Neural cell (in vitro differentiated cells): ENCODE measurements around the gene GPATCH3. TPM values are rescaled to one million over a fixed set of nuclear protein-coding genes. Genes with fewer than 3 reads are reported as not detected.
"Not testable (repeated sequence)": the region's sequence is repeated elsewhere in the genome, so short reads cannot be mapped to it uniquely, and the experiment has no call there.

Experiments
- H2AFZ ChIP-seq: fragments of 200-600, 300-800 bp; sonication (generic), shearing (Covaris generic); 2 replicates; pipeline ENCODE4 v1.6.0; 2014; ENCODE audit warnings: low read depth, mild to moderate bottlenecking, antibody characterized with exemption, low read length, moderate library complexity
- H3F3A ChIP-seq: fragments of 200-600 bp; shearing (Covaris generic); 2 replicates; pipeline ENCODE4 v1.6.1; 2016; ENCODE audit warnings: mild to moderate bottlenecking, moderate library complexity, mixed read lengths, antibody characterized with exemption, low read length; ENCODE audit not compliant: insufficient read depth, poor library complexity, severe bottlenecking
- H3K27ac ChIP-seq: fragments of 200-600, 300-800 bp; sonication (generic), shearing (Covaris generic); 2 replicates; pipeline ENCODE4 v1.5.1; 2014; ENCODE audit warnings: mild to moderate bottlenecking, low read length, moderate library complexity
- H3K27me3 ChIP-seq: fragments of 300-800, 200-600 bp; sonication (generic), shearing (Covaris generic); 2 replicates; pipeline ENCODE4 v1.6.0; 2014; ENCODE audit warnings: mild to moderate bottlenecking, low read depth, low read length, moderate library complexity; ENCODE audit not compliant: insufficient read depth
- H3K36me3 ChIP-seq: fragments of 300-800, 200-600 bp; sonication (generic), shearing (Covaris generic); 2 replicates; pipeline ENCODE4 v1.5.1; 2014; ENCODE audit warnings: mild to moderate bottlenecking, antibody characterized with exemption, low read length, moderate library complexity; ENCODE audit not compliant: insufficient read depth
- H3K4me2 ChIP-seq: fragments of 300-800, 200-600 bp; sonication (generic), shearing (Covaris generic); 2 replicates; pipeline ENCODE4 v1.6.0; 2014; ENCODE audit warnings: mild to moderate bottlenecking, low read length
- H3K4me3 ChIP-seq: fragments of 300-800, 200-600 bp; sonication (generic), shearing (Covaris generic); 2 replicates; pipeline ENCODE4 v1.5.1; 2014; ENCODE audit warnings: mild to moderate bottlenecking, low read length, moderate library complexity
- H3K79me2 ChIP-seq: fragments of 200-600 bp; shearing (Covaris generic); replicated peaks from 2 replicates; pipeline ENCODE4 v1.6.0; 2014; ENCODE audit warnings: mild to moderate bottlenecking, low read length, moderate library complexity; ENCODE audit not compliant: insufficient read depth
- H3K9ac ChIP-seq: fragments of 300-800, 200-600 bp; sonication (generic), shearing (Covaris generic); 2 replicates; pipeline ENCODE4 v1.6.1; 2016; ENCODE audit warnings: mild to moderate bottlenecking, low read length, mixed read lengths
- H3K9me2 ChIP-seq: fragments of 200-600 bp; shearing (Covaris generic); 2 replicates; pipeline ENCODE4 v1.6.1; 2016; ENCODE audit warnings: mild to moderate bottlenecking, low read length, mixed read lengths; ENCODE audit not compliant: insufficient read depth
- H3K9me3 ChIP-seq: fragments of 200-600, 300-800 bp; sonication (generic), shearing (Covaris generic); 2 replicates; pipeline ENCODE4 v1.6.1; 2016; ENCODE audit warnings: mild to moderate bottlenecking, mixed run types, low read length, moderate library complexity, mixed read lengths
- H4K20me1 ChIP-seq: fragments of 200-600 bp; shearing (Covaris generic); 2 replicates; pipeline ENCODE4 v1.6.1; 2016; ENCODE audit warnings: mild to moderate bottlenecking, mixed run types; ENCODE audit not compliant: insufficient read depth
- EP300 ChIP-seq: fragments of 450-650 bp; conservative IDR thresholded peaks from 2 replicates; pipeline ENCODE4 v1.6.1; 2014; ENCODE audit warnings: antibody characterized with exemption, mild to moderate bottlenecking, moderate library complexity; ENCODE audit not compliant: poor library complexity, severe bottlenecking
- EZH2 ChIP-seq: fragments of 200-600, 300-800 bp; shearing (Covaris generic), sonication (generic); IDR thresholded peaks from 2 replicates; pipeline ENCODE4 v1.6.1; 2014; ENCODE audit warnings: antibody characterized with exemption, low read length, borderline replicate concordance, mild to moderate bottlenecking; ENCODE audit not compliant: insufficient read depth, poor library complexity, severe bottlenecking
- MXI1 ChIP-seq: fragments of 450-650 bp; conservative IDR thresholded peaks from 2 replicates; pipeline ENCODE4 v1.6.1; 2014; ENCODE audit warnings: antibody characterized with exemption, mild to moderate bottlenecking; ENCODE audit not compliant: poor library complexity, severe bottlenecking
- POLR2AphosphoS5 ChIP-seq: IDR thresholded peaks from 2 replicates; pipeline ENCODE4 v1.6.1; 2012
- RAD21 ChIP-seq: fragments of 450-650 bp; conservative IDR thresholded peaks from 2 replicates; pipeline ENCODE4 v1.6.1; 2014; ENCODE audit warnings: antibody characterized with exemption, mild to moderate bottlenecking, moderate library complexity
- SMC3 ChIP-seq: fragments of 450-650 bp; conservative IDR thresholded peaks from 2 replicates; pipeline ENCODE4 v1.6.1; 2014; ENCODE audit warnings: antibody characterized with exemption, mild to moderate bottlenecking, moderate library complexity; ENCODE audit not compliant: poor library complexity
- TAF1 ChIP-seq: IDR thresholded peaks from 2 replicates; pipeline ENCODE4 v1.6.1; 2012; ENCODE audit warnings: low read depth
- polyA plus RNA-seq: library from polyadenylated mRNA; depleted of rRNA; stranded (reverse); fragments of >200 nt; gene quantifications from 2 replicates; pipeline ENCODE4 v1.2.3, GENCODE V29; 2014
- TF ChIP-seq, protein P1 (sequence below): fragments of 450-650 bp; IDR thresholded peaks from 2 replicates; pipeline ENCODE4 v1.5.1; 2014; ENCODE audit warnings: antibody characterized with exemption, mild to moderate bottlenecking, moderate library complexity; ENCODE audit not compliant: poor library complexity, severe bottlenecking
- TF ChIP-seq, protein P2 (sequence below): IDR thresholded peaks from 2 replicates; pipeline ENCODE4 v1.6.1; 2012; ENCODE audit warnings: borderline replicate concordance

Gene GPATCH3
- polyA plus RNA-seq, 1 donor from 2014 or later, result 7.1 TPM

DNA sequence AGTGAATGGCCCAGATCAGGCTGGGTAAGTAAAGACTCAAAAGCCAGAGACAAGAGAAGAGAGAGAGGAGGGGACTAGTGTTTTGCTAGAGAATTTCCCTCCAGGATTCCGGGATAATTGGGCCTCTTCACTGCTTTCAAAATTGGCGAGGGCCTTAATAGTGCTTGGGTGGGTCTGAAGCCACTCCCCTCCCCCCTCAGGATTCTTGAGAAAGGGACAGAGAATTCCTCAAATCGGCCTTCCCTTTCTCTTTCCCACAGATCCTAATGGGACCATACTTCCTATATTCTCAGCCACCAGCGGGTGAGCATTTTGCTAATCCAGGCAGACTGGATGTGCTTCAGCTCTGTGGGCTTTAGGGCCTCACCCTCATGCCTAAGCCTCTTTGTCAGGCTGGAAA lies 25.4 kb downstream of the GPATCH3 start:
- no peak overlapping the region for H2AFZ ChIP-seq
- H4K20me1 ChIP-seq, result no peaks in the 10 kb centered on the region
- no peaks in the 10 kb centered on the region for H3K36me3 ChIP-seq
- TF ChIP-seq, protein P1, sequence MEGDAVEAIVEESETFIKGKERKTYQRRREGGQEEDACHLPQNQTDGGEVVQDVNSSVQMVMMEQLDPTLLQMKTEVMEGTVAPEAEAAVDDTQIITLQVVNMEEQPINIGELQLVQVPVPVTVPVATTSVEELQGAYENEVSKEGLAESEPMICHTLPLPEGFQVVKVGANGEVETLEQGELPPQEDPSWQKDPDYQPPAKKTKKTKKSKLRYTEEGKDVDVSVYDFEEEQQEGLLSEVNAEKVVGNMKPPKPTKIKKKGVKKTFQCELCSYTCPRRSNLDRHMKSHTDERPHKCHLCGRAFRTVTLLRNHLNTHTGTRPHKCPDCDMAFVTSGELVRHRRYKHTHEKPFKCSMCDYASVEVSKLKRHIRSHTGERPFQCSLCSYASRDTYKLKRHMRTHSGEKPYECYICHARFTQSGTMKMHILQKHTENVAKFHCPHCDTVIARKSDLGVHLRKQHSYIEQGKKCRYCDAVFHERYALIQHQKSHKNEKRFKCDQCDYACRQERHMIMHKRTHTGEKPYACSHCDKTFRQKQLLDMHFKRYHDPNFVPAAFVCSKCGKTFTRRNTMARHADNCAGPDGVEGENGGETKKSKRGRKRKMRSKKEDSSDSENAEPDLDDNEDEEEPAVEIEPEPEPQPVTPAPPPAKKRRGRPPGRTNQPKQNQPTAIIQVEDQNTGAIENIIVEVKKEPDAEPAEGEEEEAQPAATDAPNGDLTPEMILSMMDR, result no peak
- TF ChIP-seq RAD21 (no peak), EP300 (no peak), EZH2 (no peak), TAF1 (no peak), SMC3 (no peak), MXI1 (no peak), POLR2AphosphoS5 (no peak)
- TF ChIP-seq, protein P2, sequence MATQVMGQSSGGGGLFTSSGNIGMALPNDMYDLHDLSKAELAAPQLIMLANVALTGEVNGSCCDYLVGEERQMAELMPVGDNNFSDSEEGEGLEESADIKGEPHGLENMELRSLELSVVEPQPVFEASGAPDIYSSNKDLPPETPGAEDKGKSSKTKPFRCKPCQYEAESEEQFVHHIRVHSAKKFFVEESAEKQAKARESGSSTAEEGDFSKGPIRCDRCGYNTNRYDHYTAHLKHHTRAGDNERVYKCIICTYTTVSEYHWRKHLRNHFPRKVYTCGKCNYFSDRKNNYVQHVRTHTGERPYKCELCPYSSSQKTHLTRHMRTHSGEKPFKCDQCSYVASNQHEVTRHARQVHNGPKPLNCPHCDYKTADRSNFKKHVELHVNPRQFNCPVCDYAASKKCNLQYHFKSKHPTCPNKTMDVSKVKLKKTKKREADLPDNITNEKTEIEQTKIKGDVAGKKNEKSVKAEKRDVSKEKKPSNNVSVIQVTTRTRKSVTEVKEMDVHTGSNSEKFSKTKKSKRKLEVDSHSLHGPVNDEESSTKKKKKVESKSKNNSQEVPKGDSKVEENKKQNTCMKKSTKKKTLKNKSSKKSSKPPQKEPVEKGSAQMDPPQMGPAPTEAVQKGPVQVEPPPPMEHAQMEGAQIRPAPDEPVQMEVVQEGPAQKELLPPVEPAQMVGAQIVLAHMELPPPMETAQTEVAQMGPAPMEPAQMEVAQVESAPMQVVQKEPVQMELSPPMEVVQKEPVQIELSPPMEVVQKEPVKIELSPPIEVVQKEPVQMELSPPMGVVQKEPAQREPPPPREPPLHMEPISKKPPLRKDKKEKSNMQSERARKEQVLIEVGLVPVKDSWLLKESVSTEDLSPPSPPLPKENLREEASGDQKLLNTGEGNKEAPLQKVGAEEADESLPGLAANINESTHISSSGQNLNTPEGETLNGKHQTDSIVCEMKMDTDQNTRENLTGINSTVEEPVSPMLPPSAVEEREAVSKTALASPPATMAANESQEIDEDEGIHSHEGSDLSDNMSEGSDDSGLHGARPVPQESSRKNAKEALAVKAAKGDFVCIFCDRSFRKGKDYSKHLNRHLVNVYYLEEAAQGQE, result no peak
- H3K9me2 ChIP-seq, result no peaks in the 10 kb centered on the region
- no peak overlapping the region for H3K9ac ChIP-seq
- no peak overlapping the region for H3K4me3 ChIP-seq
- H3K79me2 ChIP-seq, result no peaks in the 10 kb centered on the region
- H3K4me2 ChIP-seq, result no peak overlapping the region
- no peak overlapping the region for H3K27ac ChIP-seq
- H3K27me3 ChIP-seq, result no peaks in the 10 kb centered on the region
- H3K9me3 ChIP-seq, result no peaks in the 10 kb centered on the region
- no peaks in the 10 kb centered on the region for H3F3A ChIP-seq

DNA sequence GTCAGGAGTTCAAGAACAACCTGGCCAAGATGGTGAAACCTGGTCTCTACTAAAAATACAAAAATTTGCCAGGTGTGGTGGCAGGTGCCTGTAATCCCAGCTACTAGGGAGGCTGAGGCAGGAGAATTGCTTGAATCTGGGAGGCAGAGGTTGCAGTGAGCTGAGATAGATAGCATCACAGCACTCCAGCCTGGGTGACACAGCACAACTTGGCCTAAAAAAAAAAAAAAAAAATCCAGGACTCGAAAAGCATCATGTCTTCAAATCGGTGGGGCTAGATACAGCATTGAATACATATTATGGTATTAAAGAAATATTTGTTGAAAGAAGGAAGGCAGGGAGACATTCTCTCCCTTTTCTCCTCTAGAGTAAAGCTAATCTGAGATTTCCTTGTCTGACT lies 27.2 kb downstream of the GPATCH3 start:
- not testable (repeated sequence) for H3K79me2 ChIP-seq, H3K9me3 ChIP-seq, H3K27ac ChIP-seq, H3K27me3 ChIP-seq, H2AFZ ChIP-seq, H4K20me1 ChIP-seq, H3K4me3 ChIP-seq, H3K9ac ChIP-seq, H3F3A ChIP-seq, H3K36me3 ChIP-seq, H3K4me2 ChIP-seq, H3K9me2 ChIP-seq
